ENCODE results near the gene GPR37L1.
A peak's percentile ranks its signal among the peaks of the same experiment; 100 is the strongest.

Gene GPR37L1

DNA sequence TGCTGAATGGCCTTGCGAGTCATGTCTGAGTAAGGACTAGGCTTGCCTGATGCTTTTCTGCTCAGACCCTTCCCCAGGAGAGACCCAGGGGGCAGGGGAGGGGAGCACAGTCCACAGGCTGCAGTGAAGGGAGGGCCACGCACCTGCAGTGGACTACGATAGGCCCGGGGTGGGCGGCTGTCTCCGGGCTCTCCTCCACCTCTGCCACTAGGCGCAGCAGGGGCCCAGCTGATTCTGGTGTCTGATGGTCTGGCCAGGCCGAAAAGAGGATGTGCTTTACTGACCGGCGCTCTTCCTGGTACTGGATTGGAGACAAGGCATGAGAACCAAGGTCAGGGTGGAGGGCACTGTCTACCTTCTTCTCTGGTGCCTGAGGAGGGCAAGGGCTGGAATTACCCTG lies 29.7 kb downstream of the GPR37L1 start:
- in situ Hi-C loops (cut with HindIII; ENCODE audit: low sequenced_read_pairs): no loop called here
- H3K4me3 ChIP-seq (ENCODE audit: low read depth, low read length): no peak overlapping the region
- no peak for DNase-seq (ENCODE audit: low read depth)
- no peak for TF ChIP-seq CTCF (IDR thresholded peaks at IDR 0.05; ENCODE audit: low read depth, low read length, missing control alignments)

DNA sequence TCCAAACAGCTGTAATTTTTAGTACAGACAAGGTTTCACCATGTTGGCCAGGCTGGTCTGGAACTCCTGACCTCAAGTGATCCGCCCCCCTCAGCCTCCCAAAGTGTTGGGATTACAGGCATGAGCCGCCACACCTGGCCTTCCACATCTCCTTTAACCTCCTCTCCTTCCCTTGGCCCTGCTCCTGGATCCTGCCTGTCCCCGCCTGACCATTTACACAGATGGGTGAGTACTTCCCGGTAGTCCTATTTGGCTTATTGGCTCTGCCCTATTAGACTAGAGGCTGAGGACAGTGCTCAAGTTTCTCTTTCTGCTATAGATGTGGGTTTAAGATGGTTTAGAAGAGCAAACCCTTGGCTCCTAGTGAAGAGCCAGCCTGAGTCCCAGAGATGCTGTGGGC lies 30.6 kb downstream of the GPR37L1 start:
- H3K4me3 ChIP-seq (ENCODE audit: low read depth, low read length): no peak overlapping the region
- in situ Hi-C loops (cut with HindIII; ENCODE audit: low sequenced_read_pairs): no loop called here
- TF ChIP-seq CTCF (IDR thresholded peaks at IDR 0.05; ENCODE audit: low read depth, low read length, missing control alignments): no peak
- DNase-seq (ENCODE audit: low read depth): no peak

DNA sequence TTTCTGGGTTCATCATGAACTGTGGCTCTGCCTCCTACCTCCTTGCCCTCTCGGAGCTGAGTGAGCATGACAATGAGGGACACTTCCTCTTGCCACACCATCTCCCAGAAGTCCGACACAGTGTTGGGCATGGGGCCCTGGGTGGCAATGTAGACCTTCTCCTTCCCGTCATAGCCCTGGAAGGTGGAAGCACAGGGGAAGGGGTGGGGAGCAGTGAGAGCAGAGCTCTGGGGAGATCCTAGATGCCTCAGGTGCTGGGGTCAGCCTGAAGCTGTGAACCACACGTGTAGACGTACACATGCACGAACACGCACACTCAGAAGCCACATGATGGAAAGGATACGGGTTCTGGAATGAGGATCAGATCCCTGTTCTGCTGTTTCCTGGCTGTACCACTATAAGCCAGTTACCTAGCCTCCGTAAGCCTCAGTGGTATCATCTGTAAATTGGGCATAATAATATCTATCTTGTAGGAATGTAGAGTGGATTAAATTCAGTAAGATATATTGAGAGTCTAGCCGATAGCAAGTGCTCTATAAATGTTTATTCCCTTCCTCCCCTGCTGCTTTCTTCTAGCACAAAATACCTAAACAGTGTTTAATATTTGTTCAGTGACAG lies 31.5 kb downstream of the GPR37L1 start:
- in situ Hi-C loops (cut with HindIII; ENCODE audit: low sequenced_read_pairs): no loop called here
- TF ChIP-seq CTCF (IDR thresholded peaks at IDR 0.05; ENCODE audit: low read depth, low read length, missing control alignments): no peak
- H3K4me3 ChIP-seq (ENCODE audit: low read depth, low read length): no peak overlapping the region
- no peak for DNase-seq (ENCODE audit: low read depth)

DNA sequence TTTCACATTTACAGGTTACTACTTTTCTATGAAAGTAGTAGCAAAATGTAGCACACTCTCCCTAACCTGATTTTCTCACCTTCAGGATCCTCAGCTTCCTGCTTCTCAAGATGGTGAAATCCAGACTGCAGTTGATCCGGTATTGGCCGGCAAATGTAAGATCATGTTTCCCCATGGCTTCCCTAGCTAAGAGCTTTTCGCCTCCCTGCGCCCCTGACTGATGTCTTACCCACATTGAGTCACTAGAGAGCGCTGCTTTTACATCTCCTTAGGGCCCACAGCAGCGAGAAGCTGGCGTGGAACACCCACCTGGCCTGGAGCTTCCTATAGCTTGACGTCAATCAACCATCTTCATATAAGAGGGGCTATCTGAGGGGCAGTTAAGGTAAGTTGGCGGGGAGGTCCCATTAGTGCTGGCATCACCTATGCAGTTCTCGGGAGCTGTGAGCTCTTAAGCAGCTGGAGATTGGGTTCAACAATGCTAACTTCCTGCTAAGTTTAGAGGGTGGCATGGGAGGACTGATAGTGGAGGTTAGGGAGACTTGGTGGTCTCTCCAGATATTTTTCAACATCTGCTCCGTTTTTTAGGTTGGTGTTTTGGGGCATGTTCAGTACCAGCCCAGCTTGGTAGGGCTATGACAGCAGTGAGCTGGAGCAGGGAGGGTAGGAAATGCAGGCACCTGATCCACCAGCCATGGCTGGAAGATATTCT lies 32.2 kb downstream of the GPR37L1 start:
- in situ Hi-C loops (cut with HindIII; ENCODE audit: low sequenced_read_pairs): no loop called here
- DNase-seq (ENCODE audit: low read depth): peak; percentile 18
- H3K4me3 ChIP-seq (ENCODE audit: low read depth, low read length): no peak overlapping the region
- peak; percentile 60 for TF ChIP-seq CTCF (IDR thresholded peaks at IDR 0.05; ENCODE audit: low read depth, low read length, missing control alignments)

GRCh38 chr1:202155478-202156021 lies 32.8 kb downstream of the GPR37L1 start:
- DNase-seq (ENCODE audit: low read depth): no peak
- in situ Hi-C loops (cut with HindIII; ENCODE audit: low sequenced_read_pairs): no loop called here
- no peak overlapping the region for H3K4me3 ChIP-seq (ENCODE audit: low read depth, low read length)
- TF ChIP-seq CTCF (IDR thresholded peaks at IDR 0.05; ENCODE audit: low read depth, low read length, missing control alignments): no peak

DNA sequence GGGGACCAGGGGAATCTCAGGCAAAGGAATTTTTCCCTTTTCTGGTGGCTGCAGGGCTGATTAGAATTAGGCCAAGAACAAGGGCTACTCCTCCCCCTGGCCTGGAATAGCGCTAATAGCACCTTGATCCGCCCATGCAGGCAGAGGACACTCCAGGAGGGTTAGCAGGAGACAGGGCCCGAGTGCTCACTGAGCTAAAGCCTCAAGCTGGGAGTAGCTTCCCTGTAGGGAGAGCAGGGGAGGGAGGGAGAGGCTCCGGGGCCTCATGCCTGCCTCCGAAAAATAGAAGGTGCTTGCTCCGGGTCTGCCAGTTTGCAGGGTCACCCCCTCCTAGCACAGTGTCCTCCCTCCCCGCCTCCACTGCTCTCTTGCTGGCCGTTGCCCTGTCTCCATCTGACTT lies 33.9 kb downstream of the GPR37L1 start:
- TF ChIP-seq CTCF (IDR thresholded peaks at IDR 0.05; ENCODE audit: low read depth, low read length, missing control alignments): no peak
- no peak for DNase-seq (ENCODE audit: low read depth)
- in situ Hi-C loops (cut with HindIII; ENCODE audit: low sequenced_read_pairs): no loop called here
- H3K4me3 ChIP-seq (ENCODE audit: low read depth, low read length): no peak overlapping the region
